ENCODE measurements around the gene GART. TPM values are rescaled to one million over a fixed set of nuclear protein-coding genes. Genes with fewer than 3 reads are reported as not detected.
A peak's percentile ranks its signal among the peaks of the same experiment; 100 is the strongest.

GART gene
- total and polyA plus RNA-seq, 10 of the 15 experiments (the other 5 are each of a cell fraction or from before 2014, with no cell fraction given) = 44.7 to 178 (median 106) TPM

- peak within 1 kb of the TSS; percentile 98 for H3K4me2 ChIP-seq (ENCODE audit: control insufficient read depth, insufficient read depth)
- CTCF ChIA-PET = interaction anchor here (0.5 to 7.8 kb wide), 5 partner anchors 15 to 67 kb away, joined by 3 to 68 read pairs (median 4); no protein-coding TSS in a partner anchor
- in situ Hi-C loops (cut with MboI) = no loop called here
- H3K4me3 ChIP-seq = peak within 1 kb of the TSS; percentile 92
- no peaks in the 10 kb centered on the region for H4K20me1 ChIP-seq (ENCODE audit: control insufficient read depth, insufficient read depth)
- H3K27ac ChIP-seq (ENCODE audit: control insufficient read depth, insufficient read depth) = peak within 1 kb of the TSS; percentile 82
- SMC1A ChIA-PET (ENCODE audit: uncharacterized antibody, unreplicated experiment) = interaction anchor here (1.0 to 1.7 kb wide), 3 partner anchors 17 to 264 kb away, joined by 3 to 6 read pairs (median 3); partner anchors contain the start of gene IFNAR1
- WGBS (ENCODE audit: insufficient coverage, insufficient replicate concordance, low lambda C conversion rate, missing lambda C conversion rate) = 2% methylated on average over 50 of the region's 78 CpGs
- POLR2A ChIA-PET = interaction anchor here (0.9 to 1.4 kb wide), 8 partner anchors 9 to 109 kb away, joined by 3 to 4 read pairs (median 4); partner anchors contain the start of genes DNAJC28, SON and TMEM50B
- H3K36me3 ChIP-seq (ENCODE audit: control insufficient read depth in 2 of 2, insufficient read depth in 2 of 2, low read length in 1 of 2) = peaks cover 0 to 3% of the 10 kb centered on the region in 2 experiments; a peak in 2 of 4 replicates
- intact Hi-C loops (cut with micrococcal nuclease; ENCODE audit: unreplicated experiment) = loop anchor here (5.0 kb wide), 1 partner anchor 46 kb away; the partner anchor contains the start of genes GART and SON
- RAD21 ChIA-PET (ENCODE audit: unreplicated experiment) = interaction anchor here (0.8 to 2.5 kb wide), 8 partner anchors 10 to 392 kb away, joined by 3 to 15 read pairs (median 4); partner anchors contain the start of genes DNAJC28 and TMEM50B
- H3K9ac ChIP-seq (ENCODE audit: control insufficient read depth, insufficient read depth, low read length) = peak within 1 kb of the TSS; percentile 95
- BruUV-seq (replicated peaks) = no TSS peak
- no peaks in the 10 kb centered on the region for H3K9me3 ChIP-seq (replicated peaks; ENCODE audit: control insufficient read depth, insufficient read depth, low read length)
- H3K27me3 ChIP-seq (replicated peaks in 1 of 2; ENCODE audit: control insufficient read depth in 2 of 2, insufficient read depth in 2 of 2, low read length in 1 of 2) = no peaks in the 10 kb centered on the region
- no peak for FAIRE-seq
- peaks cover 28% of the 10 kb centered on the region for H3K79me2 ChIP-seq (ENCODE audit: control insufficient read depth, insufficient read depth, low read length)
- ATAC-seq = peak; percentile 96
- H3K4me1 ChIP-seq (ENCODE audit: control insufficient read depth, insufficient read depth, low read length) = no peaks in the 10 kb centered on the region
- peak within 1 kb of the TSS; percentile 96 for H2AFZ ChIP-seq (ENCODE audit: control insufficient read depth, low read depth, low read length)
- peak; percentile 31 for DNase-seq (ENCODE audit: low read depth, low spot score)
- TF ChIP-seq, protein P1, sequence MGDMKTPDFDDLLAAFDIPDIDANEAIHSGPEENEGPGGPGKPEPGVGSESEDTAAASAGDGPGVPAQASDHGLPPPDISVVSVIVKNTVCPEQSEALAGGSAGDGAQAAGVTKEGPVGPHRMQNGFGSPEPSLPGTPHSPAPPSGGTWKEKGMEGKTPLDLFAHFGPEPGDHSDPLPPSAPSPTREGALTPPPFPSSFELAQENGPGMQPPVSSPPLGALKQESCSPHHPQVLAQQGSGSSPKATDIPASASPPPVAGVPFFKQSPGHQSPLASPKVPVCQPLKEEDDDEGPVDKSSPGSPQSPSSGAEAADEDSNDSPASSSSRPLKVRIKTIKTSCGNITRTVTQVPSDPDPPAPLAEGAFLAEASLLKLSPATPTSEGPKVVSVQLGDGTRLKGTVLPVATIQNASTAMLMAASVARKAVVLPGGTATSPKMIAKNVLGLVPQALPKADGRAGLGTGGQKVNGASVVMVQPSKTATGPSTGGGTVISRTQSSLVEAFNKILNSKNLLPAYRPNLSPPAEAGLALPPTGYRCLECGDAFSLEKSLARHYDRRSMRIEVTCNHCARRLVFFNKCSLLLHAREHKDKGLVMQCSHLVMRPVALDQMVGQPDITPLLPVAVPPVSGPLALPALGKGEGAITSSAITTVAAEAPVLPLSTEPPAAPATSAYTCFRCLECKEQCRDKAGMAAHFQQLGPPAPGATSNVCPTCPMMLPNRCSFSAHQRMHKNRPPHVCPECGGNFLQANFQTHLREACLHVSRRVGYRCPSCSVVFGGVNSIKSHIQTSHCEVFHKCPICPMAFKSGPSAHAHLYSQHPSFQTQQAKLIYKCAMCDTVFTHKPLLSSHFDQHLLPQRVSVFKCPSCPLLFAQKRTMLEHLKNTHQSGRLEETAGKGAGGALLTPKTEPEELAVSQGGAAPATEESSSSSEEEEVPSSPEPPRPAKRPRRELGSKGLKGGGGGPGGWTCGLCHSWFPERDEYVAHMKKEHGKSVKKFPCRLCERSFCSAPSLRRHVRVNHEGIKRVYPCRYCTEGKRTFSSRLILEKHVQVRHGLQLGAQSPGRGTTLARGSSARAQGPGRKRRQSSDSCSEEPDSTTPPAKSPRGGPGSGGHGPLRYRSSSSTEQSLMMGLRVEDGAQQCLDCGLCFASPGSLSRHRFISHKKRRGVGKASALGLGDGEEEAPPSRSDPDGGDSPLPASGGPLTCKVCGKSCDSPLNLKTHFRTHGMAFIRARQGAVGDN (IDR thresholded peaks at IDR 0.05) = 0 out of 2 replicates have a peak, but pooled peaks have one; percentile 58
- TF ChIP-seq RFX5 (IDR thresholded peaks at IDR 0.05; ENCODE audit: low read depth, low read length) (no peak), MYB (IDR thresholded peaks at IDR 0.05; ENCODE audit: borderline replicate concordance, low read depth, low read length) (no peak), HDAC2 (IDR thresholded peaks at IDR 0.05) (no peak), MTA3 (IDR thresholded peaks at IDR 0.05; ENCODE audit: borderline replicate concordance, low read length) (no peak), IKZF2 (IDR thresholded peaks at IDR 0.05) (no peak), TBL1XR1 (IDR thresholded peaks at IDR 0.05; ENCODE audit: low read depth, low read length) (no peak), SREBF2 (IDR thresholded peaks at IDR 0.05; ENCODE audit: low read length) (no peak), HDAC6 (IDR thresholded peaks at IDR 0.05; ENCODE audit: unreplicated experiment) (no peak), TAF1 (IDR thresholded peaks at IDR 0.05; ENCODE audit: borderline replicate concordance, low read depth, low read length) (0 out of 2 replicates have a peak, but pooled peaks have one; percentile 15), MEF2A (IDR thresholded peaks at IDR 0.05; ENCODE audit: insufficient read depth, low read depth, low read length) (no peak), NFIC (IDR thresholded peaks at IDR 0.05; ENCODE audit: low read depth, low read length) (no peak), PAX8 (IDR thresholded peaks at IDR 0.05) (no peak), CBX5 (IDR thresholded peaks at IDR 0.05; ENCODE audit: low read depth) (no peak)
- TF ChIP-seq, protein P2, sequence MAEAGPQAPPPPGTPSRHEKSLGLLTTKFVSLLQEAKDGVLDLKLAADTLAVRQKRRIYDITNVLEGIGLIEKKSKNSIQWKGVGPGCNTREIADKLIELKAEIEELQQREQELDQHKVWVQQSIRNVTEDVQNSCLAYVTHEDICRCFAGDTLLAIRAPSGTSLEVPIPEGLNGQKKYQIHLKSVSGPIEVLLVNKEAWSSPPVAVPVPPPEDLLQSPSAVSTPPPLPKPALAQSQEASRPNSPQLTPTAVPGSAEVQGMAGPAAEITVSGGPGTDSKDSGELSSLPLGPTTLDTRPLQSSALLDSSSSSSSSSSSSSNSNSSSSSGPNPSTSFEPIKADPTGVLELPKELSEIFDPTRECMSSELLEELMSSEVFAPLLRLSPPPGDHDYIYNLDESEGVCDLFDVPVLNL (IDR thresholded peaks at IDR 0.05; ENCODE audit: low read depth, low read length) = peak; percentile 72
These were observed 46.8 kb upstream of the GART start, which contains the start of gene DONSON for GRCh38 chr21:33588485-33589335. Gene DONSON, minus strand, starts transcription at chr21:33588684. Its CDS starts 43 bp downstream, at chr21:33588641.

Data from GM12878 (cell line).